ENCODE data around the gene FITM2.

Gene FITM2

DNA sequence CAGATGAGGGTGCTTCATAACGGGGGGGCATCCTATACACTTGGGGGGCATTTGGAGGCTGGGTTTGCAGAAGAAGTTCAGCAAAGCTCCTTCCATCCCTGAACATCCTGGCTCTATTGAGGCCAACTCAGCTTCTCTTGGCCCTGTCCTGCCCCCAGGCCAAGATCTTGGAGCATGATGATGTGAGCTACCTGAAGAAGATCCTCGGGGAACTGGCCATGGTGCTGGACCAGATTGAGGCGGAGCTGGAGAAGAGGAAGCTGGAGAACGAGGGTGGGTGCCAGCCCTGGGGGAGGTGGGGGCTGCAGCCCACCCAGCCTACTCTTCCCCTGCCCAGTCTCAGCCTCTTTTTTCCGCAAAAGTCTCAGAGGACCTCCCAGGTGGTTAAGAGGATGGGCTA lies 46.7 kb downstream of the FITM2 start:
- TF ChIP-seq, protein P1, sequence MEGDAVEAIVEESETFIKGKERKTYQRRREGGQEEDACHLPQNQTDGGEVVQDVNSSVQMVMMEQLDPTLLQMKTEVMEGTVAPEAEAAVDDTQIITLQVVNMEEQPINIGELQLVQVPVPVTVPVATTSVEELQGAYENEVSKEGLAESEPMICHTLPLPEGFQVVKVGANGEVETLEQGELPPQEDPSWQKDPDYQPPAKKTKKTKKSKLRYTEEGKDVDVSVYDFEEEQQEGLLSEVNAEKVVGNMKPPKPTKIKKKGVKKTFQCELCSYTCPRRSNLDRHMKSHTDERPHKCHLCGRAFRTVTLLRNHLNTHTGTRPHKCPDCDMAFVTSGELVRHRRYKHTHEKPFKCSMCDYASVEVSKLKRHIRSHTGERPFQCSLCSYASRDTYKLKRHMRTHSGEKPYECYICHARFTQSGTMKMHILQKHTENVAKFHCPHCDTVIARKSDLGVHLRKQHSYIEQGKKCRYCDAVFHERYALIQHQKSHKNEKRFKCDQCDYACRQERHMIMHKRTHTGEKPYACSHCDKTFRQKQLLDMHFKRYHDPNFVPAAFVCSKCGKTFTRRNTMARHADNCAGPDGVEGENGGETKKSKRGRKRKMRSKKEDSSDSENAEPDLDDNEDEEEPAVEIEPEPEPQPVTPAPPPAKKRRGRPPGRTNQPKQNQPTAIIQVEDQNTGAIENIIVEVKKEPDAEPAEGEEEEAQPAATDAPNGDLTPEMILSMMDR (IDR thresholded peaks at IDR 0.05; ENCODE audit: insufficient read depth, missing control alignments), result no peak
- DNase-seq (ENCODE audit: insufficient read length, low spot score) (no peak), FAIRE-seq (no peak)

DNA sequence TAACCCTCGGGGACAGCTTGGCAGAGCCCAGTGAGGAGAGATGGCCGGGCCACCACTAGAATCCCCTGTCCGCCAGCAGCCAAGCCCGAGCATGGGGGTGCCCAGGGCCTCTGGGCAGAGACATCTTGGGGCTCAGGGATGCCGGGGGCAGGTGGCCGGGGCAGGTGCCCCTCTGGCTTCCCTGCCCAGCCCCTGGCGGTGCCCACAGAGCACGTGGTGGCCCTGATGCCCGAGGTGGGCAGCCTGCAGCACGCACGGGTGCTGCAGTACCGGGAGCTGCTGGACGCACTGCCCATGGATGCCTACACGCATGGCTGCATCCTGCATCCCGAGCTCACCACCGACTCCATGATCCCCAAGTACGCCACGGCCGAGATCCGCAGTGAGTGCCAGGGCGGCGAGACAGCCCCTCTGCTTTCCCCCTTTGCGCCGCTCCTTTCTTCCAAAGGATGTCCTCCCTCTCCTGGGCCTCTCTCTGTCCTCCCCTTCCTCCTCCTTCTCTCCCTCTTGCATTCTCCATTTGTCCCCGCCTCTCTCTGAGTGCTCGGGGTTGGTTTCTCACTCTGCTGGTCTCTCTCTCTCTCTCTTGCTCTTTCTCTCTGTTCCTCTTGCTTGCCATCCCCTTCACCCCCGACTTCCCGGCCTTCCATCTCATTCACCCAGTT lies 52.6 kb downstream of the FITM2 start:
- DNase-seq (ENCODE audit: insufficient read length, low spot score) (no peak), FAIRE-seq (no peak)
- TF ChIP-seq, protein P1 (IDR thresholded peaks at IDR 0.05; ENCODE audit: insufficient read depth, missing control alignments), result no peak

DNA sequence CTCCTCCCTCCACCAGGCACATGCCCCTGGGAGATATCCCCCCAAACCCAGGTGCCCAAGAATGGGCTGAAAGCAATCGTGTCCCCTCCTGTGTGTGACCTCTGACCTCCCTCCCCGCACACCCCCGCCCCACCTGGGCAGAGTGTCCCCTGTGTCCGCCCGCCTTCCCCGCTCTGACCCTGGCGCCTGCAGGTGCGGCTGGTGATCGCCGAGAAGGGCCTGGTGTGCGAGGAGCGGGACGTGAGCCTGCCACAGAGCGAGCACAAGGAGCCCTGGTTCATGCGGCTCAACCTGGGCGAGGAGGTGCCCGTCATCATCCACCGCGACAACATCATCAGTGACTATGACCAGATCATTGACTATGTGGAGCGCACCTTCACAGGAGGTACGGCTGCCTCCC lies 54.0 kb downstream of the FITM2 start:
- DNase-seq (ENCODE audit: insufficient read length, low spot score) (no peak), FAIRE-seq (no peak)
- TF ChIP-seq, protein P1 (IDR thresholded peaks at IDR 0.05; ENCODE audit: insufficient read depth, missing control alignments), result no peak

DNA sequence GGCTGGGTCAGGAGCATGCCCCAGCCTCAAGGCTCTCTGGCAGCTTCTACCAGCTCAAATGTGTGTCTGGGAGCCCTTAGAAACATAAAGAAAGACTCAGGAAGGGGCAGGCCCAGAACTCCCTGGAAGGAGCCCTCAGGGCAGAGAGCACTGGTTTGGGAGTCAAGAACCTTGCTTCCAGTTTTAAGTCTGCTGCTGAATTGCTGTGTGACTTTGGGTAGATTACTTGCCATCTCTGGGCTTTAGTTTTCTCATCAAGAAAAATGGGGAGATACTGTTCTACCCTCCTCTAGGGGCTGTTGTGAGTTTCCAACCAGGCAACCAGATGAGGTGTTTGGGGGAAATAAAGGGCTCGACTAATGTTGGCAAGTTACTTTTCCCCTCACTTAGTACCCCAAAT lies 55.1 kb downstream of the FITM2 start:
- DNase-seq (ENCODE audit: insufficient read length, low spot score) (no peak), FAIRE-seq (no peak)
- TF ChIP-seq, protein P1 (IDR thresholded peaks at IDR 0.05; ENCODE audit: insufficient read depth, missing control alignments), result no peak

DNA sequence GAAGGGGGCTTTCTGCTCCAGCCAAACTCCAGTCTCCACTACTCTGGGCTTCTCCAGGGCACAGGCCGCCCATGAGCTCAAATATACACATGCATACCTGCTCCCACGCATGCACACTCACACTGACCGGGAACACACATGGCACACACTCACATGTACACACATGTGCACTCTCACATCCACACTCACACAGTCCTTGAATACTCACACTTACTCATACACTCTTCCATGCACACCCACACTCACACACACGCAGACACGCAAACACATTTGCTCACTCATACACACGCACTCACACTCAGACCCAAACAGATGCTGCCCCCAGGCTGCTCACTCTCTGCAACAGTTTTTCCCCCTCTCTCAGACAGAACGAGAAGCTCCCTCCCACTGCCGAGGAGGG lies 56.9 kb downstream of the FITM2 start:
- TF ChIP-seq, protein P1 (IDR thresholded peaks at IDR 0.05; ENCODE audit: insufficient read depth, missing control alignments), result no peak
- no peak for FAIRE-seq
- DNase-seq (ENCODE audit: insufficient read length, low spot score), result no peak

DNA sequence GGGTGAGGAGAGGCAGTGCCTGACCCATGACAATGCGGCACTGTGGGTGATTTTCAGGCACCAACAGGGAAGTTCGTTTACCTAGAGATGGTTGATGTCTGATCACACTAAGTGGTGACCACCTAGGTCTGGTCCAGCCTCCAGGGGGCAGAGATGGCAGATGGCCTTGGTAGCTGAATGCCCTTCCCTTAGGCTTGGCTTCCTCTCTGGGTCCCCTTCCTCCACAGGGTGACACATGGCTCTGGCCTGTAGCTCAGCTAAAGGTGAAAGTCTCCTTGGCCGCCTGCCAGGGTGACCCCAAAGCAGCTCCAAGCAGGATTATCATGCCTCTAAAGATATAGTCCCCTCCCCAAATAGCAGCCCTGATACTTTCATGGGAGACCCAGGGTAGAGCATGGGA lies 57.5 kb downstream of the FITM2 start:
- FAIRE-seq (no peak), DNase-seq (ENCODE audit: insufficient read length, low spot score) (no peak)
- TF ChIP-seq, protein P1 (IDR thresholded peaks at IDR 0.05; ENCODE audit: insufficient read depth, missing control alignments), result no peak
